ENCODE data around the gene PMVK. TPM values are rescaled to one million over a fixed set of nuclear protein-coding genes. Genes with fewer than 3 reads are reported as not detected.

PMVK gene
- polyA plus RNA-seq, 1 donor from 2014 or later, result 21.1 TPM

- Histone ChIP-seq H3K27ac (ENCODE audit: low read length) (peak overlapping the region; percentile 56), H3F3A (ENCODE audit: insufficient read depth, low read length, poor library complexity, severe bottlenecking) (no peaks in the 10 kb centered on the region), H3K9me2 (ENCODE audit: insufficient read depth, low read length) (no peaks in the 10 kb centered on the region)
Measured at GRCh38 chr1:154879038-154879421, 57.5 kb downstream of the PMVK start.

GRCh38 chr1:154878371-154879037, 58.0 kb downstream of the PMVK start:
- no peaks in the 10 kb centered on the region for H3K27me3 ChIP-seq (ENCODE audit: insufficient read depth, low read depth, low read length)
- H3K4me2 ChIP-seq (ENCODE audit: low read length), result no peak overlapping the region
- H3K4me3 ChIP-seq (ENCODE audit: low read length), result no peak overlapping the region
- H4K20me1 ChIP-seq (ENCODE audit: insufficient read depth), result no peaks in the 10 kb centered on the region
- no peaks in the 10 kb centered on the region for H3K36me3 ChIP-seq (ENCODE audit: insufficient read depth, low read length)
- H3F3A ChIP-seq (ENCODE audit: insufficient read depth, low read length, poor library complexity, severe bottlenecking), result no peaks in the 10 kb centered on the region
- TF ChIP-seq EP300 (conservative IDR thresholded peaks at IDR 0.05; ENCODE audit: poor library complexity, severe bottlenecking) (no peak), CTCF (IDR thresholded peaks at IDR 0.05; ENCODE audit: poor library complexity, severe bottlenecking) (peak; percentile 95), SMC3 (conservative IDR thresholded peaks at IDR 0.05; ENCODE audit: poor library complexity) (peak; percentile 99), REST (IDR thresholded peaks at IDR 0.05; ENCODE audit: borderline replicate concordance) (no peak), EZH2 (IDR thresholded peaks at IDR 0.05; ENCODE audit: borderline replicate concordance, insufficient read depth, low read length, poor library complexity, severe bottlenecking) (no peak), RAD21 (conservative IDR thresholded peaks at IDR 0.05) (peak; percentile 96)
- peak overlapping the region; percentile 38 for H3K9ac ChIP-seq (ENCODE audit: low read length)
- peak overlapping the region; percentile 56 for H3K27ac ChIP-seq (ENCODE audit: low read length)
- H3K9me2 ChIP-seq (ENCODE audit: insufficient read depth, low read length), result no peaks in the 10 kb centered on the region
- peak overlapping the region; percentile 8 for H2AFZ ChIP-seq (ENCODE audit: low read depth, low read length)
- H3K79me2 ChIP-seq (replicated peaks; ENCODE audit: insufficient read depth, low read length), result no peaks in the 10 kb centered on the region
- no peaks in the 10 kb centered on the region for H3K9me3 ChIP-seq (ENCODE audit: low read length)

More at GRCh38 chr1:154879038-154879421, 57.5 kb downstream of the PMVK start:
- Histone ChIP-seq H3K4me3 (ENCODE audit: low read length) (peak overlapping the region; percentile 10), H4K20me1 (ENCODE audit: insufficient read depth) (no peaks in the 10 kb centered on the region), H2AFZ (ENCODE audit: low read depth, low read length) (peak overlapping the region; percentile 8), H3K36me3 (ENCODE audit: insufficient read depth, low read length) (no peaks in the 10 kb centered on the region), H3K27me3 (ENCODE audit: insufficient read depth, low read depth, low read length) (no peaks in the 10 kb centered on the region), H3K79me2 (replicated peaks; ENCODE audit: insufficient read depth, low read length) (no peaks in the 10 kb centered on the region), H3K9ac (ENCODE audit: low read length) (peak overlapping the region; percentile 38), H3K9me3 (ENCODE audit: low read length) (no peaks in the 10 kb centered on the region), H3K4me2 (ENCODE audit: low read length) (no peak overlapping the region)
- TF ChIP-seq EZH2 (IDR thresholded peaks at IDR 0.05; ENCODE audit: borderline replicate concordance, insufficient read depth, low read length, poor library complexity, severe bottlenecking) (no peak), MXI1 (conservative IDR thresholded peaks at IDR 0.05; ENCODE audit: poor library complexity, severe bottlenecking) (no peak), POLR2AphosphoS5 (IDR thresholded peaks at IDR 0.05) (no peak), CTCF (IDR thresholded peaks at IDR 0.05; ENCODE audit: poor library complexity, severe bottlenecking) (no peak)
